ENCODE data around the gene BCL7C.
"Not testable (repeated sequence)": the region's sequence is repeated elsewhere in the genome, so short reads cannot be mapped to it uniquely, and the experiment has no call there.

The BCL7C gene

GRCh38 chr16:30893744-30894539, at the start of gene BCL7C:
Gene BCL7C, minus strand, starts transcription at chr16:30894077. Its CDS starts 133 bp downstream, at chr16:30893944.
- in situ Hi-C loops (cut with MboI; ENCODE audit: low sequenced_read_pairs): no loop called here

DNA sequence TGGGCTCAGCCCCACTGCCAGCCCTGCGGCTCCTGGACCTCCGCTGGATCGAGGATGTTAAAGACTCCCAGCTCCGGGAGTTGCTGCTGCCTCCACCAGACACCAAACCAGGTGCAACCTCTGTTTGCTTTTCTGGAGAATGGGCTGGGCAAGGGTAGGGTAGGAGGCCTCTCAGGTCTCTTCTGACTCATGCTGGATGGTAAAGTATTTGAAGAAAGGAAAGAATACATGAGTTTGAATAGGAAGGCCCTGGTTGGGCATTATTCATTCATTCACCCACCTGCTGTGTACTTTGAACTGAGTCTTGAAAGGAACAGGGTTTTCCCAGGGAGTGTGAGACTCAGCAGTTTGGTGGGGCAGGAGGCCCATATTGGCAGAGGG, 48.5 kb upstream of the BCL7C start:
- in situ Hi-C loops (cut with MboI; ENCODE audit: low sequenced_read_pairs): no loop called here

GRCh38 chr16:30941600-30942425, 47.9 kb upstream of the BCL7C start:
- in situ Hi-C loops (cut with MboI; ENCODE audit: low sequenced_read_pairs): no loop called here

DNA sequence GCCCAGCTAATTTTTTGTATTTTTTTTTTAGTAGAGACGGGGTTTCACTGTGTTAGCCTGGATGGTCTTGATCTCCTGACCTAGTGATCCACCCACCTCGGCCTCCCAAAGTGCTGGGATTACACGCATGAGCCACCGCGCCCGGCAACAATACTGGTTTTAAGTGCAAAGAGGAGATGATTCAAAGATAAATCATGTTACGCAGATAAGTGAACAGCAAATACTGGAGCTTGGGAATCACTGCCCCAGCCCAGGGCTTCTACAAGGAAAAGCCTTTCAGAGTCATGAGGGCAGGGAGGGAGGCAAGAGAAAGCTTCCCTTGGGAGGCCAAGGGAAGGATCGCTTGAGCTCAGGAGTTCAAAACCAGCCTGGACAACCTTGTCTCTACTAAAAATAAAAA, 45.7 kb upstream of the BCL7C start:
- in situ Hi-C loops (cut with MboI; ENCODE audit: low sequenced_read_pairs): not testable (repeated sequence)

DNA sequence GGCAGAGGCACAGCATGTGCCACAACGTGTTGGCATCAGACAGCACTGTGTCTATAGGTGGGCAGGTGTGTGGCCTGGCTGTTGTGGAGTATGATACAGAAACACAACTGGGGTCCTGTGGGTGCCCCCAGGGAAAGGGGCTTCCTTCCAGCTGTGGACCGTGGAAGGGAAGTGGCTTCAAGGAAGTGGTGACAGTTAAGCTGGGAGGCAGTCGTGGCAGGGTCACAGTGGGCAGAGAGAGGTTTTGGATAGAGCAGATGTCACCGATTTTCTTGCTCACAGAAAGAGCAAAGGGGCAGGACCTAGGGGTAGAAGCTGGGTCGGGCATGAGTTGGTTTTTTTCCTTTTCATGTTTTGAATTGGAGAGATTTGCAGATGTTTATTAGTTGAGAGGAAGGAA, 43.8 kb upstream of the BCL7C start:
- in situ Hi-C loops (cut with MboI; ENCODE audit: low sequenced_read_pairs): no loop called here

DNA sequence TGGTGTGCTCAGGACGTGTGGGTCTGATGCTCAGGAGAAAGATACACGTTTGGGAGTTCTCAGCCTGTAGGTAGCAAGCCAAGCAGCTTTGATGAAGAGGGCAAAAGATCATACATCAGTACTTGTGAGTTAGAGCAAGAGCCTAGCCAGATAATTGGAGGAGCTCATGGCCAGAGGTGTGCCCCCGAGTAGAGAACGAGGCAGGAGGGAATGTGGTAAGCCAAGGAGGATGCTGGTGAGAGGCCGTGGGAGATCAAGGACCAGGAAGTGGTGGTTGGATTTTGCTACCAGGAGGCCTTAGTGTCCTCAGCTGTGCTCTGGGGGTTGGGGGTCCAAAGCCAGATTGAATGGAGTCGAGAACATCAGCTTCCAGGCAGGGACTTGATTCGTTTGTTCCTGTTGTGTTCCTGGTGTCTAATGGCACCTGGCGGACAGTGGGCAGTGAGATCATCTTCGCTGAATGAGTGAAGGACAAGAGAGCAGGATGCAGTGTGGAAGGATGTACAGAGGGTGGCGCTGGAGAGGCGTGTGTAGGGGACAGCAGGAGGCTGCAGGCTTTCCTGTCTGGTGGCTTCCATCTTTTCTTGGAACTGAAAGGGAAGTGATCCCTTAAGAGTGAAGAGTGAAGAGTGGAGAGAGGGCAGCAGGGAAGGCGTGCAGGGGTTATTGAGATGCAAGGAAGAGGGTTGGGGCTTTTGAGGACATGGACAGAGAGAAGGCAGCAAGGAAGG, 41.1 kb upstream of the BCL7C start:
- in situ Hi-C loops (cut with MboI; ENCODE audit: low sequenced_read_pairs): no loop called here

GRCh38 chr16:30931068-30931650, 37.3 kb upstream of the BCL7C start:
- in situ Hi-C loops (cut with MboI; ENCODE audit: low sequenced_read_pairs): no loop called here

- in situ Hi-C loops (cut with MboI; ENCODE audit: low sequenced_read_pairs): no loop called here
These were observed 36.3 kb upstream of the BCL7C start for GRCh38 chr16:30930160-30930571.

DNA sequence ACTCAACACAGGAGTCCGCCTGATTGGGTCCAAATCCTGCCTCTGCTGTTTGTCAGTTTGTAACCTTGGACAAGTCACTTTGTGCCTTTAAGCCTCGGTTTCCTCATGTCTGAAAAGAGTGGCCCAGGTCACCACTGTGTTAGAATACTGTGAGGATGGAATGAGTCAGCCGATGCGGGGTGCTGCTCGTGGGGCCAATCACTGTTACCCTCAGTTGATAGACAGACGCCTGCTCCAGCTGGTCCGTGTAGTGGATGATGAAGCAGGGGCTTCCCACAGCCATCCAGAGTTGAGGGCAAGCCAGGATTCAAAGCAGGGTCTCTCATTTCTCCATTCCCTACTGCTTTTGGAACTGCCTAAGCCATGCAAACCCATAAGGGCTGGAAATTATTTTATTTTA, 35.3 kb upstream of the BCL7C start:
- in situ Hi-C loops (cut with MboI; ENCODE audit: low sequenced_read_pairs): no loop called here

- in situ Hi-C loops (cut with MboI; ENCODE audit: low sequenced_read_pairs): no loop called here
These were observed 34.5 kb upstream of the BCL7C start for GRCh38 chr16:30928390-30928789.

DNA sequence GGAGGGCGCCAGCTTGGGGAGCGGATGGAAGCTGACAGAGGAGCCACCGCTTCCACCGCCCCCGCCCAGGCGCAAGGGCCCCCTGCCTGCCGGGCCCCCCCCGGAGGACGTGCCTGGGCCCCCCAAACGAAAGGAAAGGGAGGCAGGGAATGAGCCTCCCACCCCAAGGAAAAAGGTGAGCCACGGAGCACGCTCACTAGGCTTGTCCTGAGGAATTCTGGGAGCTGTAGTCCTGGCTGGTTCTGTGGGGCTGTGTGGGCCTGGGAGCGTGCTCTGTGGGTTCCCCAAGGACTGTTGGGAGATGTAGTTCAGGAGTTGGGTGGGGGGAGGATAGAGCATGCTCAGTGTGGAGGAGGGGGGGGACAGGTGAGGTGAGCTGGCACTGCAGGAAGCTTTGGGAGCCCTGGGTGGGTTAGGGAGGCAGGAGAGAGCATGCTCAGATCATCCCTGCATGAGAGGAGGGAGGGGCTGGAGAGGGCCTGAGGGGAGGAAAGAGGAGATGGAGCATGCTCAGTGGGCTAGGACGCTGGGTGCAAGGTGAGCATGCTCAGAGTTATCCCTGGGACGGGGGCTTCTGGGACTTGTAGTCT, 34.0 kb upstream of the BCL7C start:
- in situ Hi-C loops (cut with MboI; ENCODE audit: low sequenced_read_pairs): no loop called here

DNA sequence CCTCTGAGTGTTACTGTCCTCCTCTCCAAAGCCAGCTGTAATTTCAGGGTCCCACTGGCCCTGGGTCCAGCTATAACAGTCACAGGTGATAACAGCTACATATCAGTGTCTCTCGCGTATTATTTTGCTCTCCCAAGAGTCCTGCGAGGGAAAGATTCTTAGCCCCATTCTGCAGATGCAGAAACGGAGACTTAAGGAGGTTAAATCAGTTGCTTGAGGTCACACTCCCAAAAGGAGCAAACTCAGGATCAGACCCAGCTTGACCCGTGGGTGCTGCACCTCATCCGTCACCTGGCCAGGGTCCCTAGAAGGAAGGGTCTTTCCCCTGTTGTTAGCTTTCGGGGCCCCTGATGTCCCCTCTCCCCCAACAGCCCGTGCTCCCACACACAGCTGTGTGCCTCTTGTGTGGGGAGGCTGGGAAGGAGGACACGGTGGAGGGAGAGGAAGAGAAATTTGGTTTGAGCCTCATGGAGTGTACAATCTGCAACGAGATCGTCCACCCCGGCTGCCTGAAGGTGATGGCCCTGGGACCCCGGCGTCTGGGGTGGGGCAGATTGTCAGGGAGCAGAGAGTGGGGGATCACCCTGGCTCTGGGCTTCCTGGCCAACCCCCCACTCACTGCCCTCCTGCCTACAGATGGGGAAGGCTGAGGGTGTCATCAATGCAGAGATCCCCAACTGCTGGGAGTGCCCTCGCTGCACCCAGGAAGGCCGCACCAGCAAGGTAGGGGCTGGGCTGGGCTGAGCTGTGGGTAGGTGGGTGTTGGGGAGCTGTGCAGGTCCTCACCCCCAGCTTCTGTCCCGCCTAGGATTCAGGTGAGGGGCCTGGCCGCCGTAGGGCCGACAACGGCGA, 33.3 kb upstream of the BCL7C start:
- in situ Hi-C loops (cut with MboI; ENCODE audit: low sequenced_read_pairs): no loop called here

DNA sequence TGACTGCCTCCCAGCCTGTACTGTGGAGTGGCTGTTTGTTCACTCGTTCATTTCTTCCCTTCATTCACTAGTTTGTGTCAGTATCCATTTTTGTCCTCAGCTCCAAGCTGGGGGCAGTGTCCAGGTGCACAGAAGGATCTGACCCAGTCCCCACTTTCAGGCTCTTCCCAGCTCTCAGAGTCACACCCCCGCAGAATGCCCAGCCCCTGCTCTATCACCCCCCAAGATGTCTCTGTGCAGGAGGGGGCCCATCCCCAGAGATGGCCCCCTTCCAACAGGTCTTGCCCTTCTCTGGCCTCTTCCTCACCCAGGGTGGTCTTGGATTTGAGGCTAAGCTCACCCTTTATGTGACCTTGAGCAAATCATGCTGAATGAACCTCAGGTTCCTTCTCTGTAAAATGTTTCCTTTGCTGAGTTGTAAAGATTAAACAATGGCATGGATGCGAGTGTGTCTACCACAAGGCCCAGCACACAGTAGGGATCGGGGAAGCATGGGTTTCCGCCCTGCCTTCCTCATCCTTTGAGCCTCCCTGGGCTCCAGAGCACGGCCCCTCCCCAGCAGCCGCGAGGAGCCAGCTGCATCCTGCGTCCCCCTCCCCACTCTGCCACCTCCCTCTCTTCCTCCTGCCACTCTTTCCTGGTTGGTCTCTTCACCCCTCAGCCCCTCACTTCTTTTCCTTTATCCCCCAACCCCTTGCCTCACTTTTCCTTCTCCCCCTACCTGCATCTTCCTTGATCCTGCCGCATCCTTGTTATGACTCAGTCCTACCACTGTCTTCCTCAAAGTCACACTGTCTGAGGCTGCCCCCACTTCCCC, 32.3 kb upstream of the BCL7C start:
- in situ Hi-C loops (cut with MboI; ENCODE audit: low sequenced_read_pairs): no loop called here

DNA sequence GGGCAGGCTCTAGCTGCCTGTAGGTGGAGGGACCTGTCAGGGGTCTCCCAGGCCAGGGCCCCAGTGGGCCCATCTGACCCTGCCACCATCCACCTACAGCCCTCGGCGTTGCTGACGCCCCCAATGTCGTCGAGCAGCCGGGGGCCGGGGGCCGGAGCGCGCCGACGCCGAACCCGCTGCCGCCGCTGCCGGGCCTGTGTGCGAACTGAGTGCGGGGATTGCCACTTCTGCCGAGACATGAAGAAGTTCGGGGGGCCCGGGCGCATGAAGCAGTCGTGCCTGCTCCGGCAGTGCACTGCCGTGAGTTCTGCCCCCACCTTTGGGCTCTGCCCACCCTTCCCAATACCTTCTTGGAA, 31.7 kb upstream of the BCL7C start:
- in situ Hi-C loops (cut with MboI; ENCODE audit: low sequenced_read_pairs): no loop called here

DNA sequence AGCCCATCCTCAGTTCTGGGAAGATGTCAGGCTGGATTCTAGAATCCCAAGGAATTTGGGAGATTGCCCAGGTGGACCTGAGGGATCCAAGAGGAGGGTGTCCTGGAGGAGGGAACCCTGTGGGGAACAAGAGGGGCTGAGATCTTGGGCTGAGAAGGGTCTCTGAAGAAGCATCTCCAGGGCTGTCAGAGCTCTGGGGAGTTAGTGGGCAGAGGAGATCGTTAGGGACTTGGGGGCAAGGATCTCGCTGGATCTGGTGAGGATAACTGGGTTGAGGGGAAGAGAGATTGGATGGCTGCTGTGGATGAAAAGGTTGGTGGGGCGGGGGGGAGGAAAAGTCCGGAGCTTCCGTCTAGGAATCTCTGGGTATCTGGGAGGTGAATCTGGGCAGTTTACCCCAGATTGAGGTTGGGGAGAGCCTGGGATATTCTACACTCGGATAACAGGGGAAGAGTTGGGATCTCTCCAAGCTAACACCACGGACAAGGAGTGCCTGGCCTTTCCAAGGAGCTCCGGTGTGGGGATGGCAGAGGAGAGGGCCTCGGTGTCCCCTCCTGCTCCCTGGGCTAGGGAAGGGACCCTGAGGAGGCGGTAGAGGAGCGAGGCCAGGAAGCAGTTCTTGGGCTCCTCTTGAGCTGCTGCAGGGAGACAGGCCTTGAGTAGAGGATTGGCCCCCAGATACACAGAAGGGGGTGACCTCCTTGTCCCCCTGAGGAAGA, 31.2 kb upstream of the BCL7C start:
- in situ Hi-C loops (cut with MboI; ENCODE audit: low sequenced_read_pairs): no loop called here

- in situ Hi-C loops (cut with MboI; ENCODE audit: low sequenced_read_pairs): no loop called here
These were observed 30.4 kb upstream of the BCL7C start for GRCh38 chr16:30924076-30924912.

DNA sequence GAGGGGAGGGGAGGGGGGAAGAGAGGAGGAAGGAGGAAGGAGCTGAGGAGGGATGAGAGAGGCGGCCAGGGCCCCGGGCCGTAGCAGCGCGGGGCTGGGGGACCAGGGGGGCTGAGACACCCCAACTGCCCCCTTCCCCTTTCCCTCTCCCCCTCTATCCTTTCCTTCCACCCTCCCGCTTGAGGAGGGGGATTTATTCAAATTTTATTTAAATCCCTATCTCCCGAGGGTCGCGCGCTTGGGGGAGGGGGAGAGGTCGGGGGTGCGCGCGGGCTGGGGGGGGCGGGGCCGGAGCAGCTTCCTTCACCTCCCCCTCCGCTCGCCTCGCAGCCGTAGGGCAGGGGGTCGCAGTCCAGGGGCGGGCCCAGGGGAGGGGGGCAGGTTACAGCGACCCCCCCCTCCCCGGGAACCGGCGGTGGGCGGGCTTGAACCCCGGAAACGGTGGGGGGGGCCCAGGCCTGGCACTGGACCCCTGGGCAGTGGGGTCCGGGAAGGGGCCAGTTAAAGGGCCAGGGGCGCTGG, 29.7 kb upstream of the BCL7C start, which contains the start of gene FBXL19:
TSS of gene FBXL19 (plus strand) at position 19 of the 522 bp plus-strand sequence. CDS start 2,183 bp downstream, outside the sequence.
- in situ Hi-C loops (cut with MboI; ENCODE audit: low sequenced_read_pairs): no loop called here
